ENCODE results near the gene SEMA3D. TPM values are rescaled to one million over a fixed set of nuclear protein-coding genes. Genes with fewer than 3 reads are reported as not detected.

Gene SEMA3D
- total and polyA plus RNA-seq, 2 donors (not counting 3 experiments of a cell fraction or from before 2014, with no cell fraction given), result 9.9 to 10.3 TPM

DNA sequence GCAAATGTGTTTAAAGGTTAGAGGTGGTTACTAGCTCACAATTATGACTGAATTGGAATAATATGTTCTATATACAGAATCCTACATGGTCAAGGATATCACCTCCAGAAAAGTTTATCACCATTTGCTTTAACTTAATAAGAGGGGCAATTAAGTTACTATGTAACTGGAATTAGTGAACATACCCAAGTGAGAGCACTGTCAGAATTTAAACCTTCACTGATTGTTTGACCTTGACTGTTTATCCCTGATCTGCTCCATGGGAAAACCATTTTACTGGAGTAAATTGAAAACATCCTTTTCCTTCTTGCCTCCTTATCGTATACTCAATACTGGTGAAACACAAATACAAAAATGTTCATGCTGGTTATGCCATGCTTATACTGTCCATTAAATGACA is 107.4 kb downstream of the SEMA3D start:
- Histone ChIP-seq H3K4me2 (ENCODE audit: insufficient read depth, low read length) (no peak overlapping the region), H2AFZ (ENCODE audit: low read depth, low read length) (no peak overlapping the region), H3K27ac (ENCODE audit: insufficient read depth, low read depth, low read length) (no peak overlapping the region), H3K4me1 (ENCODE audit: control insufficient read depth, extremely low read depth, insufficient read depth, low read length) (no peaks in the 10 kb centered on the region), H4K20me1 (replicated peaks; ENCODE audit: control insufficient read depth, extremely low read depth, insufficient read depth, low read length) (no peaks in the 10 kb centered on the region), H3K27me3 (ENCODE audit: control insufficient read depth in 2 of 2, insufficient read depth in 2 of 2, low read length in 2 of 2) (no peaks in the 10 kb centered on the region), H3K4me3 (replicated peaks in 1 of 3; ENCODE audit: insufficient read depth in 1 of 3, low read depth in 1 of 3, low read length in 3 of 3) (no peak overlapping the region), H3K79me2 (ENCODE audit: control insufficient read depth, insufficient read depth, low read length) (no peaks in the 10 kb centered on the region), H3K9ac (replicated peaks; ENCODE audit: extremely low read depth, insufficient read depth, low read length) (no peak overlapping the region), H3K9me1 (replicated peaks; ENCODE audit: control insufficient read depth, extremely low read depth, insufficient read depth, low read length) (no peaks in the 10 kb centered on the region), H3K36me3 (ENCODE audit: control insufficient read depth in 2 of 2, extremely low read depth in 1 of 2, insufficient read depth in 2 of 2, low read length in 2 of 2) (no peaks in the 10 kb centered on the region), H3K9me3 (replicated peaks; ENCODE audit: control insufficient read depth, insufficient read depth, low read length) (no peaks in the 10 kb centered on the region)
- dilution Hi-C loops (cut with MboI; ENCODE audit: extremely low pct_ligation_motif_present, low sequenced_read_pairs), result no loop called here
- no peak for FAIRE-seq
- TF ChIP-seq FOS (IDR thresholded peaks at IDR 0.05; ENCODE audit: borderline replicate concordance, insufficient read depth, low read length) (no peak), EZH2 (IDR thresholded peaks at IDR 0.05; ENCODE audit: borderline replicate concordance, low read depth, low read length, severe bottlenecking) (no peak), MAX (IDR thresholded peaks at IDR 0.05; ENCODE audit: insufficient read depth, insufficient read length) (no peak), POLR2AphosphoS5 (IDR thresholded peaks at IDR 0.05; ENCODE audit: insufficient read depth, low read depth, low read length) (no peak), GATA2 (IDR thresholded peaks at IDR 0.05; ENCODE audit: insufficient read depth, insufficient read length, low read depth, low read length) (no peak), POLR2A (IDR thresholded peaks at IDR 0.05; ENCODE audit: low read depth, low read length) (no peak), MYC (IDR thresholded peaks at IDR 0.05; ENCODE audit: low read depth, low read length) (no peak), JUN (IDR thresholded peaks at IDR 0.05; ENCODE audit: borderline replicate concordance, insufficient read depth, insufficient read length, low read depth) (no peak)
- TF ChIP-seq, protein P1, sequence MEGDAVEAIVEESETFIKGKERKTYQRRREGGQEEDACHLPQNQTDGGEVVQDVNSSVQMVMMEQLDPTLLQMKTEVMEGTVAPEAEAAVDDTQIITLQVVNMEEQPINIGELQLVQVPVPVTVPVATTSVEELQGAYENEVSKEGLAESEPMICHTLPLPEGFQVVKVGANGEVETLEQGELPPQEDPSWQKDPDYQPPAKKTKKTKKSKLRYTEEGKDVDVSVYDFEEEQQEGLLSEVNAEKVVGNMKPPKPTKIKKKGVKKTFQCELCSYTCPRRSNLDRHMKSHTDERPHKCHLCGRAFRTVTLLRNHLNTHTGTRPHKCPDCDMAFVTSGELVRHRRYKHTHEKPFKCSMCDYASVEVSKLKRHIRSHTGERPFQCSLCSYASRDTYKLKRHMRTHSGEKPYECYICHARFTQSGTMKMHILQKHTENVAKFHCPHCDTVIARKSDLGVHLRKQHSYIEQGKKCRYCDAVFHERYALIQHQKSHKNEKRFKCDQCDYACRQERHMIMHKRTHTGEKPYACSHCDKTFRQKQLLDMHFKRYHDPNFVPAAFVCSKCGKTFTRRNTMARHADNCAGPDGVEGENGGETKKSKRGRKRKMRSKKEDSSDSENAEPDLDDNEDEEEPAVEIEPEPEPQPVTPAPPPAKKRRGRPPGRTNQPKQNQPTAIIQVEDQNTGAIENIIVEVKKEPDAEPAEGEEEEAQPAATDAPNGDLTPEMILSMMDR (IDR thresholded peaks at IDR 0.05; ENCODE audit: extremely low read depth in 1 of 2, insufficient read depth in 1 of 2, low read depth in 1 of 2, low read length in 2 of 2), result no peak
- DNase-seq (ENCODE audit: low read depth, low spot score), result no peak
- POLR2A ChIA-PET, result no interaction called here
- CTCF ChIA-PET, result interaction anchor here (1.0 to 1.7 kb wide), 4 partner anchors 10 to 107 kb away, joined by 3 to 4 read pairs (median 4); partner anchors contain the start of gene SEMA3D
- no TSS peak for BruUV-seq (replicated peaks)
- intact Hi-C loops (cut with micrococcal nuclease), result no loop called here

Data from endothelial cell of umbilical vein (primary cell).